ENCODE measurements around the gene PAFAH1B1. TPM values are rescaled to one million over a fixed set of nuclear protein-coding genes. Genes with fewer than 3 reads are reported as not detected.

PAFAH1B1 gene
- 45.0 and 73.3 TPM in 2 replicates for total RNA-seq

GRCh38 chr17:2592971-2593820 lies at the start of gene PAFAH1B1:
PAFAH1B1 (plus strand) TSS chr17:2593654; CDS start chr17:2638289, 44,635 bp downstream.

GRCh38 chr17:2711608-2712299 lies 118.3 kb downstream of the PAFAH1B1 start, which contains the start of gene CLUH:
CLUH (minus strand) TSS chr17:2711764; CDS start chr17:2711661, 103 bp downstream.

Other genes with a start within 250 kb of the PAFAH1B1 start
- gene MNT, start 192.6 kb upstream of the PAFAH1B1 start, total RNA-seq = 5.8 and 9.9 TPM in 2 replicates
- gene METTL16, start 81.8 kb upstream of the PAFAH1B1 start, total RNA-seq = 10.7 and 15.3 TPM in 2 replicates
- 32.4 and 32.9 TPM in 2 replicates for gene CLUH, start 118.1 kb downstream of the PAFAH1B1 start, total RNA-seq
- not detected in 2 replicates for gene CCDC92B, start 156.0 kb downstream of the PAFAH1B1 start, total RNA-seq
- 0.81 and 2.2 TPM in 2 replicates for gene RAP1GAP2, start 202.8 kb downstream of the PAFAH1B1 start, total RNA-seq